GM12878 (cell line): ENCODE data around the gene NEO1. TPM values are rescaled to one million over a fixed set of nuclear protein-coding genes. Genes with fewer than 3 reads are reported as not detected.

Experiments
- ATAC-seq: fragments of 200-7000 bp; cut with Tn5 transposase; 3 replicates; pipeline ENCODE4 v1.9.1; 2020; ENCODE audit warnings: mild to moderate bottlenecking, moderate library complexity
- BruUV-seq: library from RNA; stranded (reverse); fragments of 400-500 nt; replicated peaks from 2 replicates; lab custom pipeline; 2021; lab: Mats Ljungman, UMichigan
- CTCF ChIA-PET: fragments of 300-600 bp; sonication (Branson Sonifier 250); formaldehyde crosslinking; extraction: SDS; loops from one replicate; lab custom pipeline; 2021; ENCODE audit warnings: inconsistent platforms; lab: Yijun Ruan, JAX
- POLR2A ChIA-PET: fragments of 350-600 bp; formaldehyde crosslinking; extraction: SDS; loops from one replicate; lab custom pipeline; 2021; ENCODE audit warnings: inconsistent platforms; lab: Charles Lee
- RAD21 ChIA-PET: fragments of 300-600 bp; sonication (Branson Sonifier 250); formaldehyde crosslinking; loops from one replicate; lab custom pipeline; 2023; ENCODE audit warnings: antibody characterized with exemption; ENCODE audit not compliant: unreplicated experiment; lab: Charles Lee
- SMC1A ChIA-PET: fragments of 300-600 bp; sonication (Branson Sonifier 250); formaldehyde crosslinking; loops from one replicate; lab custom pipeline; 2023; ENCODE audit not compliant: unreplicated experiment, uncharacterized antibody; lab: Charles Lee
- DNase-seq: peaks from one replicate; pipeline ENCODE4 v3.0.0-alpha.2; 2011; ENCODE audit warnings: low read depth, low spot score
- FAIRE-seq: peaks from 3 replicates; lab custom pipeline; 2011; peaks lifted over from hg19 to GRCh38; lab: Jason Lieb, UNC
- H2AFZ ChIP-seq: 2 replicates; pipeline ENCODE4 v1.6.0; 2011; ENCODE audit warnings: low read depth, low read length, control low read depth; ENCODE audit not compliant: control insufficient read depth
- H3K27ac ChIP-seq: 2 replicates; pipeline ENCODE4 v1.5.1; 2011; ENCODE audit warnings: control low read depth; ENCODE audit not compliant: control insufficient read depth, insufficient read depth
- H3K27me3 ChIP-seq, 2 experiments: replicated peaks in 1 of 2; 2 replicates each; pipeline versions ENCODE4 v1.6.0 to v1.6.1; 2011; ENCODE audit warnings: low read length in 1 of 2; ENCODE audit not compliant: control insufficient read depth in 2 of 2, insufficient read depth in 2 of 2
- H3K36me3 ChIP-seq, 2 experiments: 2 replicates each; pipeline ENCODE4 v1.5.1; 2011; ENCODE audit warnings: low read length in 1 of 2; ENCODE audit not compliant: control insufficient read depth in 2 of 2, insufficient read depth in 2 of 2
- H3K4me1 ChIP-seq: 2 replicates; pipeline ENCODE4 v1.6.1; 2011; ENCODE audit warnings: mild to moderate bottlenecking, low read length, moderate library complexity, mixed read lengths; ENCODE audit not compliant: control insufficient read depth, insufficient read depth
- H3K4me2 ChIP-seq: 2 replicates; pipeline ENCODE4 v1.6.0; 2011; ENCODE audit warnings: control low read depth; ENCODE audit not compliant: control insufficient read depth, insufficient read depth
- H3K4me3 ChIP-seq: fragments of 200-600 bp; sonication (generic); 2 replicates; pipeline ENCODE4 v1.5.1; 2016
- H3K79me2 ChIP-seq: 2 replicates; pipeline ENCODE4 v1.6.0; 2011; ENCODE audit warnings: low read length; ENCODE audit not compliant: control insufficient read depth, insufficient read depth
- H3K9ac ChIP-seq: 2 replicates; pipeline ENCODE4 v1.8.0; 2011; ENCODE audit warnings: low read length, control low read depth, mixed read lengths; ENCODE audit not compliant: control insufficient read depth, insufficient read depth
- H3K9me3 ChIP-seq: replicated peaks from 3 replicates; pipeline ENCODE4 v1.5.1; 2011; ENCODE audit warnings: mild to moderate bottlenecking, low read length; ENCODE audit not compliant: control insufficient read depth, insufficient read depth
- H4K20me1 ChIP-seq: 2 replicates; pipeline ENCODE4 v1.6.0; 2011; ENCODE audit not compliant: control insufficient read depth, insufficient read depth
- ATF3 ChIP-seq: IDR thresholded peaks from 2 replicates; pipeline ENCODE4 v1.6.1; 2011; ENCODE audit warnings: low read depth, mild to moderate bottlenecking, low read length, moderate library complexity, borderline replicate concordance; ENCODE audit errors: extremely low read depth
- CBFB ChIP-seq: IDR thresholded peaks from 2 replicates; pipeline ENCODE4 v1.6.1; 2016; ENCODE audit warnings: antibody characterized with exemption, low read depth
- IRF5 ChIP-seq: fragments of 450-650 bp; IDR thresholded peaks from 2 replicates; pipeline ENCODE4 v1.6.1; 2017; ENCODE audit warnings: borderline replicate concordance
- MXI1 ChIP-seq: fragments of 150-350 bp; IDR thresholded peaks from 2 replicates; pipeline ENCODE4 v1.6.1; 2011; ENCODE audit warnings: low read depth, mild to moderate bottlenecking, inconsistent platforms, low read length, improper control_type of control experiment
- NFXL1 ChIP-seq: fragments of 450-650 bp; IDR thresholded peaks from 2 replicates; pipeline ENCODE4 v1.6.1; 2017; ENCODE audit warnings: antibody characterized with exemption, mild to moderate bottlenecking, borderline replicate concordance
- NR2F1 ChIP-seq: fragments of 450-650 bp; conservative IDR thresholded peaks from 2 replicates; pipeline ENCODE4 v1.6.1; 2017; ENCODE audit warnings: mild to moderate bottlenecking
- ZBTB11 ChIP-seq: fragments of 450-650 bp; formaldehyde crosslinking; IDR thresholded peaks from 2 replicates; pipeline ENCODE4 v1.5.0; 2022; ENCODE audit warnings: mild to moderate bottlenecking, missing genetic modification characterization
- ZBTB33 ChIP-seq: fragments of 450-650 bp; IDR thresholded peaks from 2 replicates; pipeline ENCODE4 v1.6.1; 2017; ENCODE audit warnings: mild to moderate bottlenecking
- WGBS: methylation state at CpG from one replicate; pipeline ENCODE4 v1.1.6; 2016; ENCODE audit warnings: low lambda C conversion rate; ENCODE audit not compliant: insufficient replicate concordance, insufficient coverage; ENCODE audit errors: missing lambda C conversion rate; 5-methylcytosine and 5-hydroxymethylcytosine counted together
- in situ Hi-C: fragments of 300-500 bp; cut with MboI; formaldehyde crosslinking; loops from 9 replicates; pipeline ENCODE4 v1.14.3; 2018; ENCODE audit warnings: mixed read lengths
- intact Hi-C: fragments of 100-400 bp; cut with micrococcal nuclease; formaldehyde crosslinking; loops from one replicate; pipeline ENCODE4 v1.14.2; 2022; ENCODE audit not compliant: unreplicated experiment
- polyA plus RNA-seq, 11 experiments: library from polyadenylated mRNA; depleted of rRNA in 4 of 11; unstranded in 6 of 11; stranded (reverse) in 5 of 11; fragments of >200 nt; fragmentation: Nextera tagmentation in 4 of 11; fragmentation: Illumina TruSeq in 1 of 11; extraction: Ambion mirVana in 4 of 11; extraction: Trizol in 1 of 11; gene quantifications; 1 replicate in 1 of 11; 2 replicates in 10 of 11; pipeline versions ENCODE4 v1.2.1 to v1.2.3, GENCODE V29; 2011 to 2016; ENCODE audit warnings: inconsistent platforms in 2 of 11, missing spikeins in 2 of 11, low read depth in 1 of 11
- total RNA-seq, 4 experiments: library from RNA; depleted of rRNA in 3 of 4; stranded (reverse); fragments of >200 nt in 3 of 4; fragmentation: Illumina TruSeq in 1 of 4; extraction: Trizol in 1 of 4; gene quantifications; 2 replicates each; pipeline versions ENCODE4 v1.2.1 to v1.2.3, GENCODE V29; 2013 to 2021

Gene NEO1
- total and polyA plus RNA-seq, 10 of the 15 experiments (the other 5 are each of a cell fraction or from before 2014, with no cell fraction given): 0.03 to 2.0 (median 0.32) TPM

- POLR2A ChIA-PET: interaction anchor here (0.6 kb wide), 1 partner anchor 39 kb away, joined by 5 read pairs; no protein-coding TSS in a partner anchor
- TF ChIP-seq MXI1: no peak
- TF ChIP-seq ZBTB11 (CRISPR knock-in tag): no peak
- TF ChIP-seq CBFB: no peak
- TF ChIP-seq ZBTB33: no peak
- no peak for TF ChIP-seq NFXL1
- TF ChIP-seq NR2F1: no peak
- no peak for TF ChIP-seq ATF3
- no peak for TF ChIP-seq IRF5
- TF ChIP-seq, all 136 proteins: peak for 0
- WGBS: 43% methylated on average over 4 of the region's 4 CpGs
Measured at GRCh38 chr15:73354241-73354640, 302.0 kb downstream of the NEO1 start.

More at GRCh38 chr15:73354241-73354640, 302.0 kb downstream of the NEO1 start:
- H3K27me3 ChIP-seq: no peaks in the 10 kb centered on the region; a peak in 1 of 4 replicates
- no peak for DNase-seq
- H3K4me1 ChIP-seq: no peaks in the 10 kb centered on the region
- no peak overlapping the region for H3K27ac ChIP-seq
- BruUV-seq: no TSS peak
- RAD21 ChIA-PET: no interaction called here
- H3K9ac ChIP-seq: no peak overlapping the region
- in situ Hi-C loops (no loop called here), intact Hi-C loops (no loop called here)
- no peak overlapping the region for H3K4me2 ChIP-seq
- no peak overlapping the region for H3K4me3 ChIP-seq
- no peaks in the 10 kb centered on the region for H3K9me3 ChIP-seq
- H4K20me1 ChIP-seq: no peaks in the 10 kb centered on the region
- CTCF ChIA-PET: no interaction called here
- FAIRE-seq: no peak
- no peak overlapping the region for H2AFZ ChIP-seq
- H3K79me2 ChIP-seq: no peaks in the 10 kb centered on the region
- no peak for ATAC-seq
- SMC1A ChIA-PET: no interaction called here
- no peaks in the 10 kb centered on the region for H3K36me3 ChIP-seq
